HEK293 (cell line): ENCODE results near the gene DYRK4.

Source experiments
- SCRT1 ChIP-seq: fragments of 450-650 bp; formaldehyde crosslinking; IDR thresholded peaks from 2 replicates; pipeline ENCODE4 v1.5.1; 2016; ENCODE audit warnings: missing biosample characterization, missing genetic modification characterization, borderline replicate concordance
- SETDB1 ChIP-seq: IDR thresholded peaks from one replicate; pipeline ENCODE4 v1.6.1; 2017; ENCODE audit warnings: mild to moderate bottlenecking, low read length, moderate library complexity, mixed read lengths; ENCODE audit not compliant: insufficient read length
- ZBTB1 ChIP-seq: fragments of 450-650 bp; formaldehyde crosslinking; IDR thresholded peaks from 2 replicates; pipeline ENCODE4 v1.5.1; 2016; ENCODE audit warnings: missing biosample characterization, missing genetic modification characterization
- ZBTB6 ChIP-seq: fragments of 450-650 bp; formaldehyde crosslinking; IDR thresholded peaks from 2 replicates; pipeline ENCODE4 v1.5.1; 2017; ENCODE audit warnings: missing biosample characterization, missing genetic modification characterization
- ZBTB7A ChIP-seq: fragments of 450-650 bp; formaldehyde crosslinking; IDR thresholded peaks from 2 replicates; pipeline ENCODE4 v1.5.1; 2016; ENCODE audit warnings: low read depth, missing biosample characterization, missing genetic modification characterization
- ZFP69B ChIP-seq: fragments of 450-650 bp; formaldehyde crosslinking; IDR thresholded peaks from 2 replicates; pipeline ENCODE4 v1.5.1; 2016; ENCODE audit warnings: missing biosample characterization, missing genetic modification characterization
- ZNF155 ChIP-seq: fragments of 450-650 bp; formaldehyde crosslinking; IDR thresholded peaks from 2 replicates; pipeline ENCODE4 v1.5.1; 2016; ENCODE audit warnings: missing biosample characterization, missing genetic modification characterization
- ZNF211 ChIP-seq: fragments of 450-650 bp; formaldehyde crosslinking; IDR thresholded peaks from 2 replicates; pipeline ENCODE4 v1.5.1; 2016; ENCODE audit warnings: low read depth, missing biosample characterization, missing genetic modification characterization
- ZNF274 ChIP-seq, 2 experiments: fragments of 200-500 bp in 1 of 2; fragments of 450-650 bp in 1 of 2; sonication (Bioruptor generic) in 1 of 2; formaldehyde crosslinking in 1 of 2; IDR thresholded peaks; 2 replicates each; pipeline versions ENCODE4 v1.5.1 to v1.6.1; 2014 to 2016; ENCODE audit warnings: borderline replicate concordance in 1 of 2, inconsistent platforms in 1 of 2, low read length in 1 of 2, missing biosample characterization in 1 of 2, missing genetic modification characterization in 1 of 2
- ZNF404 ChIP-seq: fragments of 450-650 bp; formaldehyde crosslinking; IDR thresholded peaks from 2 replicates; pipeline ENCODE4 v1.5.1; 2017; ENCODE audit warnings: missing biosample characterization, missing genetic modification characterization
- ZNF488 ChIP-seq: fragments of 450-650 bp; formaldehyde crosslinking; IDR thresholded peaks from 2 replicates; pipeline ENCODE4 v1.5.1; 2016; ENCODE audit warnings: missing biosample characterization, missing genetic modification characterization
- TF ChIP-seq, protein P1 (sequence below): fragments of 450-650 bp; formaldehyde crosslinking; IDR thresholded peaks from 2 replicates; pipeline ENCODE4 v1.5.1; 2016; ENCODE audit warnings: missing biosample characterization, missing genetic modification characterization
- TF ChIP-seq, protein P2 (sequence below): fragments of 450-650 bp; formaldehyde crosslinking; IDR thresholded peaks from 2 replicates; pipeline ENCODE4 v1.5.1; 2016; ENCODE audit warnings: missing biosample characterization, missing genetic modification characterization
- TF ChIP-seq, protein P3 (sequence below): fragments of 450-650 bp; formaldehyde crosslinking; IDR thresholded peaks from 2 replicates; pipeline ENCODE4 v1.5.1; 2016; ENCODE audit warnings: missing biosample characterization, missing genetic modification characterization
- TF ChIP-seq, protein P4 (sequence below): fragments of 450-650 bp; formaldehyde crosslinking; IDR thresholded peaks from 2 replicates; pipeline ENCODE4 v1.5.1; 2017; ENCODE audit warnings: missing biosample characterization, missing genetic modification characterization
- TF ChIP-seq, protein P5 (sequence below): fragments of 450-650 bp; formaldehyde crosslinking; IDR thresholded peaks from 2 replicates; pipeline ENCODE4 v1.5.1; 2016; ENCODE audit warnings: missing biosample characterization, missing genetic modification characterization
- TF ChIP-seq, protein P6 (sequence below): fragments of 450-650 bp; formaldehyde crosslinking; IDR thresholded peaks from 2 replicates; pipeline ENCODE4 v1.5.1; 2017; ENCODE audit warnings: missing biosample characterization, missing genetic modification characterization
- TF ChIP-seq, protein P7 (sequence below): sonication (generic); formaldehyde crosslinking; IDR thresholded peaks from 2 replicates; pipeline ENCODE4 v1.8.1; 2022; ENCODE audit warnings: mild to moderate bottlenecking, moderate library complexity, missing genetic modification reagents

DYRK4 gene

DNA sequence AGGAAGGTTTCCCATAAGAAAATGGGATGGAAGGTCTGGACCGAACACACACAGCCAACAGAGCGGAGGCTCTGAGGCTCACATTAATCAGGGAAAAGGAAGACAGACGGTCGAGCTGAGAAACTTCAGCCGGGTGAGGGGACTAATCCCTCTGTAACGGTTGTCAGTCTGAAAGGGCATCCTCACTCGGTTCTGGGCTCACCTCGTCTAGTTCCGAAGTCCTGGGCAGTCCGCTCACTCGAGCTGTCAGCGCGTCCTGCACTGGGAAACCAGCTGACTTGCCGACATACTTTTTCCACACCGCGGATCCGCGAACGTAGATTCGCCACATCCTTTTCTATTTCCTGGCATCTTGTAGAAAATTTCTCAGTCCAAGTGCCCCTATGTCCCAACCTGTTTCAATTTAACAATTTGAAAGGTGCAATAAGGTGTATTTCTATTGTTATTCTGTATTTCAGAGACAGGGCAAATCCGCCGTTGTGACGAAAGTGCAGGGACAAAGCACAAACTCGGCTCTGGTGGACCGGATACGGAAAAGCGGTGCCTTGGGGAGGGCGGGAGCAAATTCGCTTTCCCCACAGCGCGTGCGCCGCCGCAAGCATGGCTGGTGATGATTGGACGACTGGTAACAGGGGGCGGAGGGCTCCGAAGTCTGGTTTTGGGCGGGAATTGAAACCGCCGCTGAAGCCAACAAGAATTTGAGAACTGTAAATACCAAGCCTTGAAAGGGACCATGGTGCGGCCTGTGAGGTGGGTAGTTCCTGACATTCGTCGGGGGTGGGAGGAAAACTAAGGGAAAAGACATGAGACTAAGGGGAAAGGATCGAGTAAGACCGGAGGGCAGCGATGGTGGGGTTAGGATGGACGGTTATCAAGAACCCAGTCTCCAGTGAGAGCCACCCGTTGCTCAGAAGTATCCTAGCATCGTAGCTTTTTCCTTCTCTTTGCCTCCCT lies 23.5 kb upstream of the DYRK4 start, which contains the start of gene RAD51AP1 (continued):
- TF ChIP-seq, protein P1, sequence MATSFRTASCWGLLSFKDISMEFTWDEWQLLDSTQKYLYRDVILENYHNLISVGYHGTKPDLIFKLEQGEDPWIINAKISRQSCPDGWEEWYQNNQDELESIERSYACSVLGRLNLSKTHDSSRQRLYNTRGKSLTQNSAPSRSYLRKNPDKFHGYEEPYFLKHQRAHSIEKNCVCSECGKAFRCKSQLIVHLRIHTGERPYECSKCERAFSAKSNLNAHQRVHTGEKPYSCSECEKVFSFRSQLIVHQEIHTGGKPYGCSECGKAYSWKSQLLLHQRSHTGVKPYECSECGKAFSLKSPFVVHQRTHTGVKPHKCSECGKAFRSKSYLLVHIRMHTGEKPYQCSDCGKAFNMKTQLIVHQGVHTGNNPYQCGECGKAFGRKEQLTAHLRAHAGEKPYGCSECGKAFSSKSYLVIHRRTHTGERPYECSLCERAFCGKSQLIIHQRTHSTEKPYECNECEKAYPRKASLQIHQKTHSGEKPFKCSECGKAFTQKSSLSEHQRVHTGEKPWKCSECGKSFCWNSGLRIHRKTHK, result no peak
- TF ChIP-seq, protein P2, sequence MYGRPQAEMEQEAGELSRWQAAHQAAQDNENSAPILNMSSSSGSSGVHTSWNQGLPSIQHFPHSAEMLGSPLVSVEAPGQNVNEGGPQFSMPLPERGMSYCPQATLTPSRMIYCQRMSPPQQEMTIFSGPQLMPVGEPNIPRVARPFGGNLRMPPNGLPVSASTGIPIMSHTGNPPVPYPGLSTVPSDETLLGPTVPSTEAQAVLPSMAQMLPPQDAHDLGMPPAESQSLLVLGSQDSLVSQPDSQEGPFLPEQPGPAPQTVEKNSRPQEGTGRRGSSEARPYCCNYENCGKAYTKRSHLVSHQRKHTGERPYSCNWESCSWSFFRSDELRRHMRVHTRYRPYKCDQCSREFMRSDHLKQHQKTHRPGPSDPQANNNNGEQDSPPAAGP (tag by site-specific recombination), result peak; percentile 84
- TF ChIP-seq ZNF404 (tag by site-specific recombination) (no peak), ZBTB1 (tag by site-specific recombination) (no peak), ZNF155 (tag by site-specific recombination) (no peak), ZNF274 (IDR thresholded peaks at IDR 0.05; ENCODE audit: low read length) (no peak), ZNF274 (tag by site-specific recombination; IDR thresholded peaks at IDR 0.05; ENCODE audit: borderline replicate concordance) (no peak), ZNF211 (tag by site-specific recombination) (no peak), ZBTB7A (tag by site-specific recombination) (no peak), SETDB1 (no peak), ZFP69B (tag by site-specific recombination) (peak; percentile 62; the same call in 1 of the 2 replicates), SCRT1 (no peak), ZNF488 (no peak), ZBTB6 (tag by site-specific recombination) (peak; percentile 61; the same call in 1 of the 2 replicates)
- TF ChIP-seq, protein P3, sequence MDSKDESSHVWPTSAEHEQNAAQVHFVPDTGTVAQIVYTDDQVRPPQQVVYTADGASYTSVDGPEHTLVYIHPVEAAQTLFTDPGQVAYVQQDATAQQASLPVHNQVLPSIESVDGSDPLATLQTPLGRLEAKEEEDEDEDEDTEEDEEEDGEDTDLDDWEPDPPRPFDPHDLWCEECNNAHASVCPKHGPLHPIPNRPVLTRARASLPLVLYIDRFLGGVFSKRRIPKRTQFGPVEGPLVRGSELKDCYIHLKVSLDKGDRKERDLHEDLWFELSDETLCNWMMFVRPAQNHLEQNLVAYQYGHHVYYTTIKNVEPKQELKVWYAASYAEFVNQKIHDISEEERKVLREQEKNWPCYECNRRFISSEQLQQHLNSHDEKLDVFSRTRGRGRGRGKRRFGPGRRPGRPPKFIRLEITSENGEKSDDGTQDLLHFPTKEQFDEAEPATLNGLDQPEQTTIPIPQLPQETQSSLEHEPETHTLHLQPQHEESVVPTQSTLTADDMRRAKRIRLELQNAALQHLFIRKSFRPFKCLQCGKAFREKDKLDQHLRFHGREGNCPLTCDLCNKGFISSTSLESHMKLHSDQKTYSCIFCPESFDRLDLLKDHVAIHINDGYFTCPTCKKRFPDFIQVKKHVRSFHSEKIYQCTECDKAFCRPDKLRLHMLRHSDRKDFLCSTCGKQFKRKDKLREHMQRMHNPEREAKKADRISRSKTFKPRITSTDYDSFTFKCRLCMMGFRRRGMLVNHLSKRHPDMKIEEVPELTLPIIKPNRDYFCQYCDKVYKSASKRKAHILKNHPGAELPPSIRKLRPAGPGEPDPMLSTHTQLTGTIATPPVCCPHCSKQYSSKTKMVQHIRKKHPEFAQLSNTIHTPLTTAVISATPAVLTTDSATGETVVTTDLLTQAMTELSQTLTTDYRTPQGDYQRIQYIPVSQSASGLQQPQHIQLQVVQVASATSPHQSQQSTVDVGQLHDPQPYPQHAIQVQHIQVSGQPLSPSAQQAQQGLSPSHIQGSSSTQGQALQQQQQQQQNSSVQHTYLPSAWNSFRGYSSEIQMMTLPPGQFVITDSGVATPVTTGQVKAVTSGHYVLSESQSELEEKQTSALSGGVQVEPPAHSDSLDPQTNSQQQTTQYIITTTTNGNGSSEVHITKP (tag by site-specific recombination), result no peak
- TF ChIP-seq, protein P4, sequence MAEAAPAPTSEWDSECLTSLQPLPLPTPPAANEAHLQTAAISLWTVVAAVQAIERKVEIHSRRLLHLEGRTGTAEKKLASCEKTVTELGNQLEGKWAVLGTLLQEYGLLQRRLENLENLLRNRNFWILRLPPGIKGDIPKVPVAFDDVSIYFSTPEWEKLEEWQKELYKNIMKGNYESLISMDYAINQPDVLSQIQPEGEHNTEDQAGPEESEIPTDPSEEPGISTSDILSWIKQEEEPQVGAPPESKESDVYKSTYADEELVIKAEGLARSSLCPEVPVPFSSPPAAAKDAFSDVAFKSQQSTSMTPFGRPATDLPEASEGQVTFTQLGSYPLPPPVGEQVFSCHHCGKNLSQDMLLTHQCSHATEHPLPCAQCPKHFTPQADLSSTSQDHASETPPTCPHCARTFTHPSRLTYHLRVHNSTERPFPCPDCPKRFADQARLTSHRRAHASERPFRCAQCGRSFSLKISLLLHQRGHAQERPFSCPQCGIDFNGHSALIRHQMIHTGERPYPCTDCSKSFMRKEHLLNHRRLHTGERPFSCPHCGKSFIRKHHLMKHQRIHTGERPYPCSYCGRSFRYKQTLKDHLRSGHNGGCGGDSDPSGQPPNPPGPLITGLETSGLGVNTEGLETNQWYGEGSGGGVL, result no peak
- TF ChIP-seq, protein P5, sequence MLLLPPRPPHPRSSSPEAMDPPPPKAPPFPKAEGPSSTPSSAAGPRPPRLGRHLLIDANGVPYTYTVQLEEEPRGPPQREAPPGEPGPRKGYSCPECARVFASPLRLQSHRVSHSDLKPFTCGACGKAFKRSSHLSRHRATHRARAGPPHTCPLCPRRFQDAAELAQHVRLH, result peak; percentile 97
- TF ChIP-seq, protein P6, sequence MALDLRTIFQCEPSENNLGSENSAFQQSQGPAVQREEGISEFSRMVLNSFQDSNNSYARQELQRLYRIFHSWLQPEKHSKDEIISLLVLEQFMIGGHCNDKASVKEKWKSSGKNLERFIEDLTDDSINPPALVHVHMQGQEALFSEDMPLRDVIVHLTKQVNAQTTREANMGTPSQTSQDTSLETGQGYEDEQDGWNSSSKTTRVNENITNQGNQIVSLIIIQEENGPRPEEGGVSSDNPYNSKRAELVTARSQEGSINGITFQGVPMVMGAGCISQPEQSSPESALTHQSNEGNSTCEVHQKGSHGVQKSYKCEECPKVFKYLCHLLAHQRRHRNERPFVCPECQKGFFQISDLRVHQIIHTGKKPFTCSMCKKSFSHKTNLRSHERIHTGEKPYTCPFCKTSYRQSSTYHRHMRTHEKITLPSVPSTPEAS, result no peak; the same call in 1 of the 2 replicates
- TF ChIP-seq, protein P7, sequence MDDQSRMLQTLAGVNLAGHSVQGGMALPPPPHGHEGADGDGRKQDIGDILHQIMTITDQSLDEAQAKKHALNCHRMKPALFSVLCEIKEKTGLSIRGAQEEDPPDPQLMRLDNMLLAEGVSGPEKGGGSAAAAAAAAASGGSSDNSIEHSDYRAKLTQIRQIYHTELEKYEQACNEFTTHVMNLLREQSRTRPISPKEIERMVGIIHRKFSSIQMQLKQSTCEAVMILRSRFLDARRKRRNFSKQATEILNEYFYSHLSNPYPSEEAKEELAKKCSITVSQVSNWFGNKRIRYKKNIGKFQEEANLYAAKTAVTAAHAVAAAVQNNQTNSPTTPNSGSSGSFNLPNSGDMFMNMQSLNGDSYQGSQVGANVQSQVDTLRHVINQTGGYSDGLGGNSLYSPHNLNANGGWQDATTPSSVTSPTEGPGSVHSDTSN (CRISPR knock-in tag), result no peak
